ENCODE results near the gene CCT5. TPM values are rescaled to one million over a fixed set of nuclear protein-coding genes. Genes with fewer than 3 reads are reported as not detected.

CCT5 gene
- total and polyA plus RNA-seq, 10 of the 15 experiments (the other 5 are each of a cell fraction or from before 2014, with no cell fraction given) = 376 to 637 (median 543) TPM

DNA sequence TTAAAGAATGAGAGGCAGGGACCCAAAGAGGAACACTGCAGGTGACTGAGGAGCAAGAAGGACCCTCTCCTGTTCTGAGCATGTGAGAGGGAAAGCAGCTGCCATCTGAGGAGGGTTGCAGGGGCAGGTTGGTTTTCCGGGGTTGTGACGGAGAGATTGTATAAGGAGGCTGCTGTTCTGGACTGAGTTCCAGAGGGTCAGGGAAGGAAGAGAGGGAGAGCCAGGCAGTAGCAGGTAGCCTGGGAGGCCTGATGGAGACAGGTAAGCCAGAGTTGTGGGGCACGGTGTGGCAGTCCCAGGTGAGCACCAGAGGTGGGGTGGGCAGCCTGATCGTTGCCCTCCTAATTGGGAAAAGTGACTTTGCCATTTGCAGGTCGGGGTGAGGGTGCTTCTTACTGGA, 9.8 kb downstream of the CCT5 start:
- Histone ChIP-seq H3K9me3 (replicated peaks; ENCODE audit: control insufficient read depth, insufficient read depth, low read length) (no peaks in the 10 kb centered on the region), H3K4me2 (ENCODE audit: control insufficient read depth, insufficient read depth) (no peak overlapping the region), H3K9ac (ENCODE audit: control insufficient read depth, insufficient read depth, low read length) (no peak overlapping the region), H3K27me3 (replicated peaks in 1 of 2; ENCODE audit: control insufficient read depth in 2 of 2, insufficient read depth in 2 of 2, low read length in 1 of 2) (no peaks in the 10 kb centered on the region), H3K79me2 (ENCODE audit: control insufficient read depth, insufficient read depth, low read length) (peaks cover 14% of the 10 kb centered on the region), H3K4me1 (ENCODE audit: control insufficient read depth, insufficient read depth, low read length) (no peaks in the 10 kb centered on the region), H3K36me3 (ENCODE audit: control insufficient read depth in 2 of 2, insufficient read depth in 2 of 2, low read length in 1 of 2) (peaks cover 35 to 66% of the 10 kb centered on the region in 2 experiments), H3K27ac (ENCODE audit: control insufficient read depth, insufficient read depth) (no peak overlapping the region), H4K20me1 (ENCODE audit: control insufficient read depth, insufficient read depth) (peaks cover 5% of the 10 kb centered on the region; the same call in 1 of the 2 replicates), H2AFZ (ENCODE audit: control insufficient read depth, low read depth, low read length) (no peak overlapping the region), H3K4me3 (no peak overlapping the region)
- POLR2A ChIA-PET = no interaction called here
- CTCF ChIA-PET = no interaction called here
- intact Hi-C loops (cut with micrococcal nuclease; ENCODE audit: unreplicated experiment) = no loop called here
- in situ Hi-C loops (cut with MboI) = no loop called here
- FAIRE-seq (no peak), ATAC-seq (no peak), DNase-seq (ENCODE audit: low read depth, low spot score) (no peak)
- TF ChIP-seq ETV6 (conservative IDR thresholded peaks at IDR 0.05 in 1 of 2, IDR thresholded peaks at IDR 0.05 in 1 of 2; ENCODE audit: borderline replicate concordance in 1 of 2, low read depth in 1 of 2) (no peak), POLR2A (IDR thresholded peaks at IDR 0.05; ENCODE audit: low read depth, low read length) (peak; percentile 36; the same call in 1 of the 2 replicates)
- RAD21 ChIA-PET (ENCODE audit: unreplicated experiment) = no interaction called here
- no TSS peak for BruUV-seq (replicated peaks)
- SMC1A ChIA-PET (ENCODE audit: uncharacterized antibody, unreplicated experiment) = interaction anchor here (0.6 kb wide), 1 partner anchor 294 kb away, joined by 3 read pairs; no protein-coding TSS in a partner anchor
- 100% methylated on average over 5 of the region's 5 CpGs for WGBS (ENCODE audit: insufficient coverage, insufficient replicate concordance, low lambda C conversion rate, missing lambda C conversion rate)

GRCh38 chr5:10261065-10261464, 11.0 kb downstream of the CCT5 start:
- CTCF ChIA-PET = no interaction called here
- Histone ChIP-seq H2AFZ (ENCODE audit: control insufficient read depth, low read depth, low read length) (no peak overlapping the region), H3K4me1 (ENCODE audit: control insufficient read depth, insufficient read depth, low read length) (no peaks in the 10 kb centered on the region), H3K79me2 (ENCODE audit: control insufficient read depth, insufficient read depth, low read length) (peaks cover 2% of the 10 kb centered on the region), H3K9ac (ENCODE audit: control insufficient read depth, insufficient read depth, low read length) (no peak overlapping the region), H3K27me3 (replicated peaks in 1 of 2; ENCODE audit: control insufficient read depth in 2 of 2, insufficient read depth in 2 of 2, low read length in 1 of 2) (no peaks in the 10 kb centered on the region), H4K20me1 (ENCODE audit: control insufficient read depth, insufficient read depth) (0 out of 2 replicates have a peak, but pooled peaks cover 2% of the 10 kb centered on the region), H3K4me2 (ENCODE audit: control insufficient read depth, insufficient read depth) (no peak overlapping the region), H3K9me3 (replicated peaks; ENCODE audit: control insufficient read depth, insufficient read depth, low read length) (no peaks in the 10 kb centered on the region), H3K27ac (ENCODE audit: control insufficient read depth, insufficient read depth) (no peak overlapping the region), H3K4me3 (no peak overlapping the region), H3K36me3 (ENCODE audit: control insufficient read depth in 2 of 2, insufficient read depth in 2 of 2, low read length in 1 of 2) (peaks cover 35 to 61% of the 10 kb centered on the region in 2 experiments)
- 89% methylated on average over 9 of the region's 9 CpGs for WGBS (ENCODE audit: insufficient coverage, insufficient replicate concordance, low lambda C conversion rate, missing lambda C conversion rate)
- in situ Hi-C loops (cut with MboI) (no loop called here), intact Hi-C loops (cut with micrococcal nuclease; ENCODE audit: unreplicated experiment) (no loop called here)
- RAD21 ChIA-PET (ENCODE audit: unreplicated experiment) = no interaction called here
- SMC1A ChIA-PET (ENCODE audit: uncharacterized antibody, unreplicated experiment) = no interaction called here
- DNase-seq (ENCODE audit: low read depth, low spot score) (no peak), ATAC-seq (no peak), FAIRE-seq (no peak)
- TF ChIP-seq KAT2A (conservative IDR thresholded peaks at IDR 0.05; ENCODE audit: control insufficient read depth, low read depth, low read length) = no peak
- no peak for TF ChIP-seq BHLHE40 (IDR thresholded peaks at IDR 0.05; ENCODE audit: borderline replicate concordance in 1 of 2, low read depth in 2 of 2, low read length in 1 of 2)
- no peak for TF ChIP-seq CHD4 (IDR thresholded peaks at IDR 0.05)
- TF ChIP-seq POLR2A (IDR thresholded peaks at IDR 0.05; ENCODE audit: low read depth, low read length) = no peak
- TF ChIP-seq, protein P1, sequence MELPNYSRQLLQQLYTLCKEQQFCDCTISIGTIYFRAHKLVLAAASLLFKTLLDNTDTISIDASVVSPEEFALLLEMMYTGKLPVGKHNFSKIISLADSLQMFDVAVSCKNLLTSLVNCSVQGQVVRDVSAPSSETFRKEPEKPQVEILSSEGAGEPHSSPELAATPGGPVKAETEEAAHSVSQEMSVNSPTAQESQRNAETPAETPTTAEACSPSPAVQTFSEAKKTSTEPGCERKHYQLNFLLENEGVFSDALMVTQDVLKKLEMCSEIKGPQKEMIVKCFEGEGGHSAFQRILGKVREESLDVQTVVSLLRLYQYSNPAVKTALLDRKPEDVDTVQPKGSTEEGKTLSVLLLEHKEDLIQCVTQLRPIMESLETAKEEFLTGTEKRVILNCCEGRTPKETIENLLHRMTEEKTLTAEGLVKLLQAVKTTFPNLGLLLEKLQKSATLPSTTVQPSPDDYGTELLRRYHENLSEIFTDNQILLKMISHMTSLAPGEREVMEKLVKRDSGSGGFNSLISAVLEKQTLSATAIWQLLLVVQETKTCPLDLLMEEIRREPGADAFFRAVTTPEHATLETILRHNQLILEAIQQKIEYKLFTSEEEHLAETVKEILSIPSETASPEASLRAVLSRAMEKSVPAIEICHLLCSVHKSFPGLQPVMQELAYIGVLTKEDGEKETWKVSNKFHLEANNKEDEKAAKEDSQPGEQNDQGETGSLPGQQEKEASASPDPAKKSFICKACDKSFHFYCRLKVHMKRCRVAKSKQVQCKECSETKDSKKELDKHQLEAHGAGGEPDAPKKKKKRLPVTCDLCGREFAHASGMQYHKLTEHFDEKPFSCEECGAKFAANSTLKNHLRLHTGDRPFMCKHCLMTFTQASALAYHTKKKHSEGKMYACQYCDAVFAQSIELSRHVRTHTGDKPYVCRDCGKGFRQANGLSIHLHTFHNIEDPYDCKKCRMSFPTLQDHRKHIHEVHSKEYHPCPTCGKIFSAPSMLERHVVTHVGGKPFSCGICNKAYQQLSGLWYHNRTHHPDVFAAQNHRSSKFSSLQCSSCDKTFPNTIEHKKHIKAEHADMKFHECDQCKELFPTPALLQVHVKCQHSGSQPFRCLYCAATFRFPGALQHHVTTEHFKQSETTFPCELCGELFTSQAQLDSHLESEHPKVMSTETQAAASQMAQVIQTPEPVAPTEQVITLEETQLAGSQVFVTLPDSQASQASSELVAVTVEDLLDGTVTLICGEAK (IDR thresholded peaks at IDR 0.05; ENCODE audit: borderline replicate concordance) = no peak
- TF ChIP-seq NFYA (IDR thresholded peaks at IDR 0.05; ENCODE audit: borderline replicate concordance, low read depth, low read length) = no peak
- BruUV-seq (replicated peaks) = no TSS peak
- POLR2A ChIA-PET = no interaction called here

Data from GM12878 (cell line).